ENCODE results near the gene SMC1A.

GRCh38 chrX:53373307-53373706 is 49.1 kb downstream of the SMC1A start:
- TF ChIP-seq, protein P1, sequence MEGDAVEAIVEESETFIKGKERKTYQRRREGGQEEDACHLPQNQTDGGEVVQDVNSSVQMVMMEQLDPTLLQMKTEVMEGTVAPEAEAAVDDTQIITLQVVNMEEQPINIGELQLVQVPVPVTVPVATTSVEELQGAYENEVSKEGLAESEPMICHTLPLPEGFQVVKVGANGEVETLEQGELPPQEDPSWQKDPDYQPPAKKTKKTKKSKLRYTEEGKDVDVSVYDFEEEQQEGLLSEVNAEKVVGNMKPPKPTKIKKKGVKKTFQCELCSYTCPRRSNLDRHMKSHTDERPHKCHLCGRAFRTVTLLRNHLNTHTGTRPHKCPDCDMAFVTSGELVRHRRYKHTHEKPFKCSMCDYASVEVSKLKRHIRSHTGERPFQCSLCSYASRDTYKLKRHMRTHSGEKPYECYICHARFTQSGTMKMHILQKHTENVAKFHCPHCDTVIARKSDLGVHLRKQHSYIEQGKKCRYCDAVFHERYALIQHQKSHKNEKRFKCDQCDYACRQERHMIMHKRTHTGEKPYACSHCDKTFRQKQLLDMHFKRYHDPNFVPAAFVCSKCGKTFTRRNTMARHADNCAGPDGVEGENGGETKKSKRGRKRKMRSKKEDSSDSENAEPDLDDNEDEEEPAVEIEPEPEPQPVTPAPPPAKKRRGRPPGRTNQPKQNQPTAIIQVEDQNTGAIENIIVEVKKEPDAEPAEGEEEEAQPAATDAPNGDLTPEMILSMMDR (IDR thresholded peaks at IDR 0.05), result no peak
- TF ChIP-seq POLR2A (IDR thresholded peaks at IDR 0.05), result no peak

Data from right lobe of liver (tissue), 4 donors.